ENCODE results near the gene COPZ1.

The COPZ1 gene

GRCh38 chr12:54379398-54380201, 54.7 kb downstream of the COPZ1 start:
- DNase-seq, result no peak

GRCh38 chr12:54381136-54381535, 56.2 kb downstream of the COPZ1 start:
- DNase-seq, result no peak

GRCh38 chr12:54383041-54383609, 58.2 kb downstream of the COPZ1 start:
- DNase-seq, result no peak

GRCh38 chr12:54384591-54385041, 59.7 kb downstream of the COPZ1 start, which contains the start of gene ZNF385A:
Gene ZNF385A (minus strand): TSS chr12:54384733. CDS start chr12:54384514, 219 bp downstream.
- DNase-seq, result no peak

GRCh38 chr12:54385251-54385914, 60.5 kb downstream of the COPZ1 start:
- no peak for DNase-seq

GRCh38 chr12:54386403-54387113, 61.6 kb downstream of the COPZ1 start:
- no peak for DNase-seq

- DNase-seq, result no peak
Observed at GRCh38 chr12:54387114-54387467, 62.2 kb downstream of the COPZ1 start.

- DNase-seq, result no peak
Observed at GRCh38 chr12:54388237-54389133, 63.6 kb downstream of the COPZ1 start.

GRCh38 chr12:54389134-54389508, 64.2 kb downstream of the COPZ1 start:
- DNase-seq, result no peak

- no peak for DNase-seq
Observed at GRCh38 chr12:54389607-54390175, 64.8 kb downstream of the COPZ1 start.

GRCh38 chr12:54390176-54390667, 65.3 kb downstream of the COPZ1 start:
- no peak for DNase-seq

- DNase-seq, result no peak
Observed at GRCh38 chr12:54390668-54391551, 66.0 kb downstream of the COPZ1 start.

GRCh38 chr12:54392485-54393206, 67.7 kb downstream of the COPZ1 start:
- DNase-seq, result no peak

GRCh38 chr12:54393207-54393609, 68.3 kb downstream of the COPZ1 start:
- no peak for DNase-seq

GRCh38 chr12:54393743-54394142, 68.8 kb downstream of the COPZ1 start:
- DNase-seq, result no peak

GRCh38 chr12:54394281-54394719, 69.4 kb downstream of the COPZ1 start:
- peak; percentile 45 for DNase-seq

- DNase-seq, result no peak
Observed at GRCh38 chr12:54394986-54395385, 70.1 kb downstream of the COPZ1 start.

GRCh38 chr12:54395545-54395944, 70.6 kb downstream of the COPZ1 start:
- DNase-seq, result no peak

- DNase-seq, result no peak
Observed at GRCh38 chr12:54397157-54397556, 72.2 kb downstream of the COPZ1 start.

- DNase-seq, result no peak
Observed at GRCh38 chr12:54398218-54398617, 73.3 kb downstream of the COPZ1 start.
